PC-9 (cell line): Measurements from ENCODE around the gene THYN1.

Source experiments
- CTCF ChIP-seq: fragments of 200-600 bp; sonication (generic); conservative IDR thresholded peaks from 2 replicates; pipeline ENCODE4 v1.6.1; 2017; ENCODE audit warnings: mixed run types, antibody characterized with exemption, mild to moderate bottlenecking, moderate library complexity
- EZH2 ChIP-seq: fragments of 200-600 bp; sonication (generic); IDR thresholded peaks from 2 replicates; pipeline ENCODE4 v1.8.0; 2017; ENCODE audit warnings: antibody characterized with exemption, low read depth

DNA sequence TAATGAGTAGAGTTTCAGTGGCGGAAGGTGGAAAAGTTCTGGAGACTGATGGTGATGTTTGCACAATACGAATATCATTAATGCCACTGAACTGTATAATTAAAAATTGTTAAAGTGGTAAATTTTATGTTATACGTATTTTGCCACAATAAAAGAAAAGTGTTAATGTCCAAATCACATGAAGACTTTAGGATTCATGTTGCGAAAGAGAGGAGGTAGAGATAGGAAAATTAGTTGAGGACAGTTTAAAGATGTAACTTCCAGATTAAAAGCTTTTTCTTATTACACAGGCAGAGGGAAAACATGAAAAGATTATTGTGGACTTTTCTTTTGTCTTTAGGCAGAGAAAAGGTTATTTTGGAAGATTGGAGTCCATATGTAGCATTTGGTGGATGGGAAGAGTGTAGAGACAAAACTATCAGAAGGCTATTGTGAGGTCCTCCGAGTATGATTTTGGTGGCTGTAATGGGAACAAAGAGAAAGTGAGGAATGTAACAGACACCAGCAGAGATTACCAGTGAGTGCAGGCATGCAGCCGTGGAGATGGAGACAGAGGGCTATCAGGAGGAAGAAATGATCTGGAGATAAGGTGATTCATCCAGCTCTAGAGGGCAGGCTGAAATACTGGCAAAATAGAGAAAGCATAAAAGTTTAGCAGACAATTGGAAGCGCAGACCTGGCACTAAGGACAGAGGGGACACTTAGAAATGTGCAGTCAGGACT, 16.2 kb downstream of the THYN1 start:
- TF ChIP-seq CTCF (no peak), EZH2 (no peak)
